Measurements from ENCODE around the gene LAMA3.

LAMA3 gene

DNA sequence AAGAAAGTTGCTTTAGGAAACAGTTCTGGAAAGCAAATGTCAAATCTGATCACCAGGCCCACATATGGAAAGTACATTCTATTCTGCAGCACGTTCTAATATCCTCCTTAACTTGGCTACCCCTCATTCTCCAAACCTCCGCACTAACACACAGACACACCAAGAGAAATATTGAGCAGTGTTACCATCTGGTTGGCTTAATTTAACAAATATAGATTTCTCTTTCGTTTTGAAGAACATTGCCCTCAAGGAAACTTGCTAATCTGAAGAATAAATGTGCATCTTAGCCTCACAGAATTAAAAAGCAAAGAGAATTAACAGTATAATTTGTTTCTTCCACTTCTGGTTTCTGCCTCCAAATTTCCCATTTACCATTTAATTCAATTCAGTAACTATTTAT, 252.5 kb downstream of the LAMA3 start:
- no peak for TF ChIP-seq CTCF (IDR thresholded peaks at IDR 0.05; ENCODE audit: borderline replicate concordance, insufficient read depth, low read depth, low read length)

DNA sequence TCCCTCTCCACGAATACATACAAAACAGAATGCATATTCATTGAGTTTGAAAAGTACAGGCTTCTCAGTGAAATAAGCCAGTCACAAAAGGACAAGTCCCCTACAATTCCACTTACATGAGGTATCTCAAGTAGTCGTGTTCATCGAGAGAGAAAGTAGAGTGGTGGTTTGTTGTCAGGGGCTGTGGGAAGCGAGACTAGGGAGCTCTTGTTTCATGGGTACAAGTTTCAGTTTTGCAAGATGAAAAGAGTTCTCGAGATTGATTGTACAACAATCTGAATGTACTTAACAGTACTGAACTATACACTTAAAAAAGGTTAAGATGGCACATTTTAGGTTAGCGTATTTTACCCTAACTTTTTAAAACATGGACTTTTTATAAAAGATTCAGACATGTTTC, 253.9 kb downstream of the LAMA3 start:
- H3K4me3 ChIP-seq (ENCODE audit: low read depth, low read length) = no peak overlapping the region
- TF ChIP-seq CTCF (IDR thresholded peaks at IDR 0.05; ENCODE audit: borderline replicate concordance, insufficient read depth, low read depth, low read length) = no peak

More for the DNA sequence above, 252.5 kb downstream of the LAMA3 start:
- no peak overlapping the region for H3K4me3 ChIP-seq (ENCODE audit: low read depth, low read length)

GRCh38 chr18:23943903-23944624, 254.8 kb downstream of the LAMA3 start:
- no peak for TF ChIP-seq CTCF (IDR thresholded peaks at IDR 0.05; ENCODE audit: borderline replicate concordance, insufficient read depth, low read depth, low read length)
- no peak overlapping the region for H3K4me3 ChIP-seq (ENCODE audit: low read depth, low read length)

GRCh38 chr18:23945416-23946079, 256.3 kb downstream of the LAMA3 start:
- TF ChIP-seq CTCF (IDR thresholded peaks at IDR 0.05; ENCODE audit: borderline replicate concordance, insufficient read depth, low read depth, low read length) = no peak
- no peak overlapping the region for H3K4me3 ChIP-seq (ENCODE audit: low read depth, low read length)

DNA sequence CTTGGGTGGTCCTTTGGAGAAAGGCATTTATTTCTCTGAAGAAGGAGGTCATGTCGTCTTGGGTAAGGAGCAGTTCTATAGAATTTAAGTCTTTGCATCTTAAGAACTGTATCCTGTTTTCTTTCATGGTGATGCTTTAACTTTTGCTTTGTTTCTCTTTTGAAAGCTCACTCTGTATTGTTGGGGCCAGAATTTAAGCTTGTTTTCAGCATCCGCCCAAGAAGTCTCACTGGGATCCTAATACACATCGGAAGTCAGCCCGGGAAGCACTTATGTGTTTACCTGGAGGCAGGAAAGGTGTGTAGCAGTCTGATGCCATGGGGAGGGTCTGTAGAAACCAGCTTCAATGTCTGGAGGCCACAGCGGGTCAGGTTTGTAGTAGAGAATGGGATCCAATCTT, 260.6 kb downstream of the LAMA3 start:
- TF ChIP-seq CTCF (IDR thresholded peaks at IDR 0.05; ENCODE audit: borderline replicate concordance, insufficient read depth, low read depth, low read length) = no peak
- no peak overlapping the region for H3K4me3 ChIP-seq (ENCODE audit: low read depth, low read length)

- H3K4me3 ChIP-seq (ENCODE audit: low read depth, low read length) = no peak overlapping the region
- TF ChIP-seq CTCF (IDR thresholded peaks at IDR 0.05; ENCODE audit: borderline replicate concordance, insufficient read depth, low read depth, low read length) = no peak
These were observed 261.4 kb downstream of the LAMA3 start for GRCh38 chr18:23950644-23951043.

- no peak for TF ChIP-seq CTCF (IDR thresholded peaks at IDR 0.05; ENCODE audit: borderline replicate concordance, insufficient read depth, low read depth, low read length)
- no peak overlapping the region for H3K4me3 ChIP-seq (ENCODE audit: low read depth, low read length)
These were observed 262.0 kb downstream of the LAMA3 start for GRCh38 chr18:23951206-23951605.
